ENCODE results near the gene STAM. TPM values are rescaled to one million over a fixed set of nuclear protein-coding genes. Genes with fewer than 3 reads are reported as not detected.

STAM gene
- total and polyA plus RNA-seq, 2 donors (not counting 3 experiments of a cell fraction or from before 2014, with no cell fraction given) = 17.7 to 20.0 TPM

DNA sequence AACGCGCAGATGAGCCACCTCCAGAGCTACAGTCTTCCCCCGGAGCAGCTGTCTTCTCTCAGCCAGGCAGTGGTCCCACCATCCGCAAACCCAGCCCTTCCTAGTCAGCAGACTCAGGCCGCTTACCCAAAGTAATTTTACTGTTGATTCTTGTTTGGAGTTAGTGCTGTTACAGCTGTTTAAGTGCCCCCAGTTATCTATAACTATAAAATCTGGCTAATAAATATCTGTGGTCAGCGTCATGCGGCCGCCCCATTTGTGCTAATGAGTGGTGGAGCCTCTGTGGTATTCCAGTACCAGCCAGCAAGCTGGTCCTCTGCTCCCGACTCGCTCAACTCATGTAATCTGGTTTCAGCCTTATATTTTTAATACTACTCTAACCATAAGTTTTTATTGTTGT lies 64.9 kb downstream of the STAM start:
- no TSS peak for BruUV-seq (replicated peaks)
- POLR2A ChIA-PET = no interaction called here
- H3K4me1 ChIP-seq (ENCODE audit: control insufficient read depth, extremely low read depth, insufficient read depth, low read length) = no peaks in the 10 kb centered on the region
- no peaks in the 10 kb centered on the region for H4K20me1 ChIP-seq (replicated peaks; ENCODE audit: control insufficient read depth, extremely low read depth, insufficient read depth, low read length)
- DNase-seq (ENCODE audit: low read depth, low spot score) (no peak), FAIRE-seq (no peak)
- peaks cover 3 to 8% of the 10 kb centered on the region in 2 experiments for H3K36me3 ChIP-seq (ENCODE audit: control insufficient read depth in 2 of 2, extremely low read depth in 1 of 2, insufficient read depth in 2 of 2, low read length in 2 of 2)
- H3K9me1 ChIP-seq (replicated peaks; ENCODE audit: control insufficient read depth, extremely low read depth, insufficient read depth, low read length) = no peaks in the 10 kb centered on the region
- no peak overlapping the region for H3K4me3 ChIP-seq (replicated peaks in 1 of 3; ENCODE audit: insufficient read depth in 1 of 3, low read depth in 1 of 3, low read length in 3 of 3)
- CTCF ChIA-PET = no interaction called here
- TF ChIP-seq JUN (IDR thresholded peaks at IDR 0.05; ENCODE audit: borderline replicate concordance, insufficient read depth, insufficient read length, low read depth) = no peak
- TF ChIP-seq CTCF (IDR thresholded peaks at IDR 0.05; ENCODE audit: extremely low read depth in 1 of 2, insufficient read depth in 1 of 2, low read depth in 1 of 2, low read length in 2 of 2) = no peak
- TF ChIP-seq POLR2AphosphoS5 (IDR thresholded peaks at IDR 0.05; ENCODE audit: insufficient read depth, low read depth, low read length) = no peak
- dilution Hi-C loops (cut with MboI; ENCODE audit: extremely low pct_ligation_motif_present, low sequenced_read_pairs) = no loop called here
- H3K9me3 ChIP-seq (replicated peaks; ENCODE audit: control insufficient read depth, insufficient read depth, low read length) = no peaks in the 10 kb centered on the region
- no peaks in the 10 kb centered on the region for H3K79me2 ChIP-seq (ENCODE audit: control insufficient read depth, insufficient read depth, low read length)
- no peak overlapping the region for H2AFZ ChIP-seq (ENCODE audit: low read depth, low read length)
- intact Hi-C loops (cut with micrococcal nuclease) = no loop called here
- no peak overlapping the region for H3K9ac ChIP-seq (replicated peaks; ENCODE audit: extremely low read depth, insufficient read depth, low read length)
- H3K27me3 ChIP-seq (ENCODE audit: control insufficient read depth in 2 of 2, insufficient read depth in 2 of 2, low read length in 2 of 2) = no peaks in the 10 kb centered on the region
- no peak overlapping the region for H3K4me2 ChIP-seq (ENCODE audit: insufficient read depth, low read length)
- H3K27ac ChIP-seq (ENCODE audit: insufficient read depth, low read depth, low read length) = no peak overlapping the region

DNA sequence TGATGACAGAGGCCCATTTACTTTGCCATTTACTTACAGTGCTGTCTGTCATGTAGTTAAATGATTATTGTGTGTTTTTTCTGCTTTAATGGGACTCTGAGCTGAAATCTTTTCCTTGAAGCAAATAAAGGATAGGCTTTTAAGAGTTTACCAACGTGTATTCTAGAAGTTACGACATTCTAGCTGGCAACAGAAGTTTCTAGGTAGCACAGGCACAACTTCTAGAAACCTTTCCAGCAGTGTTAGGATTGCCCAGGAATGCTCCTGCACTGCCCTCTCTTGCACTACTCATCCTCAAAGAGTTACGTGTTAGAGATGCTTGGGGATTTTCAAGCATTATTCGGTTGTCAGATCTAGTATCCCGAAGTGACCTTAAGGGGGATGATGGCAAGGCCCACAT lies 65.5 kb downstream of the STAM start:
- no peak overlapping the region for H3K9ac ChIP-seq (replicated peaks; ENCODE audit: extremely low read depth, insufficient read depth, low read length)
- no TSS peak for BruUV-seq (replicated peaks)
- dilution Hi-C loops (cut with MboI; ENCODE audit: extremely low pct_ligation_motif_present, low sequenced_read_pairs) (no loop called here), intact Hi-C loops (cut with micrococcal nuclease) (no loop called here)
- TF ChIP-seq POLR2A (IDR thresholded peaks at IDR 0.05; ENCODE audit: low read depth, low read length) = no peak
- TF ChIP-seq JUN (IDR thresholded peaks at IDR 0.05; ENCODE audit: borderline replicate concordance, insufficient read depth, insufficient read length, low read depth) = no peak
- TF ChIP-seq EZH2 (IDR thresholded peaks at IDR 0.05; ENCODE audit: borderline replicate concordance, low read depth, low read length, severe bottlenecking) = no peak
- TF ChIP-seq GATA2 (IDR thresholded peaks at IDR 0.05; ENCODE audit: insufficient read depth, insufficient read length, low read depth, low read length) = no peak
- TF ChIP-seq MYC (IDR thresholded peaks at IDR 0.05; ENCODE audit: low read depth, low read length) = no peak
- TF ChIP-seq, protein P1, sequence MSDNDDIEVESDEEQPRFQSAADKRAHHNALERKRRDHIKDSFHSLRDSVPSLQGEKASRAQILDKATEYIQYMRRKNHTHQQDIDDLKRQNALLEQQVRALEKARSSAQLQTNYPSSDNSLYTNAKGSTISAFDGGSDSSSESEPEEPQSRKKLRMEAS (IDR thresholded peaks at IDR 0.05; ENCODE audit: insufficient read depth, insufficient read length) = no peak
- DNase-seq (ENCODE audit: low read depth, low spot score) (no peak), FAIRE-seq (no peak)
- H3K4me1 ChIP-seq (ENCODE audit: control insufficient read depth, extremely low read depth, insufficient read depth, low read length) = no peaks in the 10 kb centered on the region
- ChIA-PET CTCF (interaction anchor here (0.6 kb wide), 1 partner anchor 310 kb away, joined by 3 read pairs; no protein-coding TSS in a partner anchor), POLR2A (no interaction called here)
- H4K20me1 ChIP-seq (replicated peaks; ENCODE audit: control insufficient read depth, extremely low read depth, insufficient read depth, low read length) = no peaks in the 10 kb centered on the region
- H3K4me2 ChIP-seq (ENCODE audit: insufficient read depth, low read length) = no peak overlapping the region
- no peaks in the 10 kb centered on the region for H3K9me3 ChIP-seq (replicated peaks; ENCODE audit: control insufficient read depth, insufficient read depth, low read length)
- no peaks in the 10 kb centered on the region for H3K79me2 ChIP-seq (ENCODE audit: control insufficient read depth, insufficient read depth, low read length)
- H3K27me3 ChIP-seq (ENCODE audit: control insufficient read depth in 2 of 2, insufficient read depth in 2 of 2, low read length in 2 of 2) = no peaks in the 10 kb centered on the region
- no peaks in the 10 kb centered on the region for H3K9me1 ChIP-seq (replicated peaks; ENCODE audit: control insufficient read depth, extremely low read depth, insufficient read depth, low read length)
- no peak overlapping the region for H3K27ac ChIP-seq (ENCODE audit: insufficient read depth, low read depth, low read length)
- no peak overlapping the region for H3K4me3 ChIP-seq (replicated peaks in 1 of 3; ENCODE audit: insufficient read depth in 1 of 3, low read depth in 1 of 3, low read length in 3 of 3)
- no peak overlapping the region for H2AFZ ChIP-seq (ENCODE audit: low read depth, low read length)
- peaks cover 4 to 9% of the 10 kb centered on the region in 2 experiments for H3K36me3 ChIP-seq (ENCODE audit: control insufficient read depth in 2 of 2, extremely low read depth in 1 of 2, insufficient read depth in 2 of 2, low read length in 2 of 2)
